ENCODE measurements around the gene ZGRF1. TPM values are rescaled to one million over a fixed set of nuclear protein-coding genes. Genes with fewer than 3 reads are reported as not detected.

ZGRF1 gene
- total and polyA plus RNA-seq, 9 of the 15 experiments (the other 6 are each of a cell fraction or from before 2014, with no cell fraction given) = 8.8 to 35.2 (median 22.0) TPM

- WGBS (ENCODE audit: insufficient coverage, low coverage, missing lambda C conversion rate) = 95% methylated on average over 5 of the region's 5 CpGs
- no peaks in the 10 kb centered on the region for H3K27me3 ChIP-seq (ENCODE audit: control insufficient read depth in 2 of 2, insufficient read depth in 2 of 2, low read length in 2 of 2)
- DNase-seq (ENCODE audit: extremely low read depth in 1 of 4, low spot score in 3 of 4) (no peak), FAIRE-seq (no peak), ATAC-seq (no peak)
- H3K4me1 ChIP-seq (replicated peaks in 1 of 2; ENCODE audit: control insufficient read depth in 2 of 2, insufficient read depth in 2 of 2, low read length in 2 of 2) = no peaks in the 10 kb centered on the region; a peak in 1 of 5 replicates
- no peak overlapping the region for H3K4me2 ChIP-seq (ENCODE audit: insufficient read depth, low read length)
- CTCF ChIA-PET (ENCODE audit: low intra/inter-chr PET ratio) = no interaction called here
- in situ Hi-C loops (cut with MboI) = no loop called here
- TF ChIP-seq NFIC (IDR thresholded peaks at IDR 0.05) (no peak), CHD4 (IDR thresholded peaks at IDR 0.05; ENCODE audit: insufficient read depth, insufficient replicate concordance, low read depth, low read length, poor library complexity, severe bottlenecking) (no peak), BHLHE40 (IDR thresholded peaks at IDR 0.05; ENCODE audit: low read length) (no peak), RFX7 (CRISPR knock-in tag; IDR thresholded peaks at IDR 0.05) (no peak), KDM1A (IDR thresholded peaks at IDR 0.05) (no peak), CEBPZ (IDR thresholded peaks at IDR 0.05; ENCODE audit: borderline replicate concordance, low read depth, low read length) (no peak), SMARCE1 (IDR thresholded peaks at IDR 0.05) (no peak), CCAR2 (IDR thresholded peaks at IDR 0.05; ENCODE audit: low read depth, low read length) (no peak)
- H2AFZ ChIP-seq (ENCODE audit: low read depth, low read length) = no peak overlapping the region
- H3K9me1 ChIP-seq (ENCODE audit: control insufficient read depth, insufficient read depth, low read length) = no peaks in the 10 kb centered on the region
- intact Hi-C loops (cut with micrococcal nuclease) = no loop called here
- BruUV-seq (replicated peaks) = no TSS peak
- no peaks in the 10 kb centered on the region for H3K9me3 ChIP-seq (replicated peaks; ENCODE audit: control insufficient read depth, insufficient read depth, low read depth, low read length)
- no peak overlapping the region for H3K27ac ChIP-seq (ENCODE audit: extremely low read depth, low read depth, low read length)
- POLR2A ChIA-PET = interaction anchor here (0.9 kb wide), 1 partner anchor 33 kb away, joined by 3 read pairs; no protein-coding TSS in a partner anchor
- H3K36me3 ChIP-seq (ENCODE audit: control insufficient read depth, insufficient read depth, low read length) = no peaks in the 10 kb centered on the region; the same call in 2 of the 3 replicates
- no peak overlapping the region for H3K4me3 ChIP-seq
- H3K9ac ChIP-seq (ENCODE audit: insufficient read depth in 1 of 2, low read depth in 2 of 2, low read length in 2 of 2) = no peak overlapping the region
- H3K79me2 ChIP-seq (ENCODE audit: control insufficient read depth, insufficient read depth, low read length) = no peaks in the 10 kb centered on the region
- H4K20me1 ChIP-seq (replicated peaks; ENCODE audit: control insufficient read depth, insufficient read depth, low read length) = no peaks in the 10 kb centered on the region
These were observed 43.1 kb downstream of the ZGRF1 start for GRCh38 chr4:112593438-112594133.
